ENCODE results near the gene ITGAE.
A peak's percentile ranks its signal among the peaks of the same experiment; 100 is the strongest.
"Not testable (repeated sequence)": the region's sequence is repeated elsewhere in the genome, so short reads cannot be mapped to it uniquely, and the experiment has no call there.

ITGAE gene

DNA sequence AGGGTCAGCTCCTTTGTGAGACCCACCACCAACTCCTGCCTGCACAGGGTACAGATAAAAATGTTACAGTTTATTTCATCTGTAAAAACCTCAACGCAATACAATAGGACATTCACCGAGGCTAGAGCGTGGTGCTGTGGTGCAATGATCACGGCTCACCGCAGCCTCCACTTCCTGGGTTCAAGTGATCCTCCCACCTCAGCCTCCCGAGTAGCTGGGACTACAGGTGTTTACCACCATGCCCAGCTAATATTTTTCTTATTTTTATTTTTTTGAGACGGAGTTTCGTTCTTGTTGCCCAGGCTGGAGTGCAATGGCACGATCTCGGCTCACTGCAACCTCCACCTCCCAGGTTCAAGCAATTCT lies 66.1 kb downstream of the ITGAE start:
- not testable (repeated sequence) for DNase-seq (ENCODE audit: low read depth in 3 of 3, low spot score in 1 of 3)

DNA sequence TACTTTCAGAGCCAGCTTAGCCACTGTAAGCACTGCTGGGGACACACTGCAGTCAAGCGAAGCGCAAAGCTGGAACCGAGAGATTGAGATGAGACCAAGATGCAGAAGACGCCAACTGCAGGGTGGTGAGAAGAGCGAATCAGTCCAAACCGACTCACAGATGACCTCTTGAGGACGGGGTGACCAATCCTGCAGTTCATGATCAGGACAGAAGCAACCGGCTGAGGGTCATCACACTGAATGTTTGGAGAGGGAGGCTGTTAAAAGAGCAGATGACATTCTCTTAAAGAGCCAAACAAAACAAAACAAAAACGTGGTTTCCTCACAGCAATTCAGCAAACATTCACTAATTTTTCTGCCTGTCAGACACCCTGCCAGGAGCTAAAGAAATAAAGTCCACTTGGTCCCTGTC lies 68.8 kb downstream of the ITGAE start:
- no peak for DNase-seq (ENCODE audit: low read depth in 3 of 3, low spot score in 1 of 3)

DNA sequence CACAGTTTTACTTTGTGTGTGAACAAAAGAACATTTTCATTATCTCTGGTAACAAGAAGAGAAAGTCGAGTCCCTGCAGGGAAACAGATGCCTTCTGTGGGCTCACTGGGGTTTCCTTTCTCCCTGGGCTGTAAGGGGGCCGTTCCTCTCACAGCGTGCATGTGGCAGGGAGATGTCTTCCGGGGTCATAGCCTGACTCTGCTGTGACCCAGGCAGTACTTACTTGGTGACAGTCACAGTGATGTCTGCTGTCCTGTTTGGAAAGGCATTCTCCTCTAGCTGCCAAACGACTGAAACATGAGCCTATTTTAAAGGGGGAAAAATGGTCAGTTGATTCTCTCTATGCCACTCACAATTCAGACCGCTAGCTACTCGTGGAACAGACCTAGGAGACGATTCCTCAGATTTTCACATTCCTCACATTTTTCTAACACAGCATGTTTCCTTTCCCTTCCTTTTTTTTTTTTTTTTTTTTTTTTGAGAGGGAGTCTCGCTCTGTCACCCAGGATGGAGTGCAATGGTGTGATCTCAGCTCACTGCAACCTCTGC lies 70.0 kb downstream of the ITGAE start:
- DNase-seq (ENCODE audit: low read depth in 3 of 3, low spot score in 1 of 3), result no peak

GRCh38 chr17:3729881-3730280 lies 71.1 kb downstream of the ITGAE start:
- no peak for DNase-seq (ENCODE audit: low read depth in 3 of 3, low spot score in 1 of 3)

- DNase-seq (ENCODE audit: low read depth in 3 of 3, low spot score in 1 of 3), result not testable (repeated sequence)
These were observed 72.9 kb downstream of the ITGAE start for GRCh38 chr17:3728099-3728498.

DNA sequence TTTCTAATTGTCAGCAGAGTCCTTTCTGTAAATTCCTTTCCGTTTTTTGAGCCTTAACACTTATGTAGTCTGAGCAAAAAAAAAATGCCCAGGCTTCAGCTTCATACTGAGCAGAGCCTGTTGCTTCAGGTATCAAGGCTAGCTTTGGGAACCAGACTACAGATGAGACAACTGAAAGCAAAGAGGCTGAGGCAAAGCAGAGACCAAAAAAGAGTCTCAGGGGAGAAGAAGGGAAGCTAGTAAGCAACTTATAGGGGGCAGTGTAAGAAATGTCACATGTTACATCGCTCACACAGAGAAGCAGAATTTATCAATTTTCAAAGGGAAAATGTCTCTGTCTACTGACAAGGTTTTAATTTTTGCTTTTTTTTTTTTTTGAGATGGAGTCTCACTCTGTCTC lies 73.9 kb downstream of the ITGAE start:
- no peak for DNase-seq (ENCODE audit: low read depth in 3 of 3, low spot score in 1 of 3)

DNA sequence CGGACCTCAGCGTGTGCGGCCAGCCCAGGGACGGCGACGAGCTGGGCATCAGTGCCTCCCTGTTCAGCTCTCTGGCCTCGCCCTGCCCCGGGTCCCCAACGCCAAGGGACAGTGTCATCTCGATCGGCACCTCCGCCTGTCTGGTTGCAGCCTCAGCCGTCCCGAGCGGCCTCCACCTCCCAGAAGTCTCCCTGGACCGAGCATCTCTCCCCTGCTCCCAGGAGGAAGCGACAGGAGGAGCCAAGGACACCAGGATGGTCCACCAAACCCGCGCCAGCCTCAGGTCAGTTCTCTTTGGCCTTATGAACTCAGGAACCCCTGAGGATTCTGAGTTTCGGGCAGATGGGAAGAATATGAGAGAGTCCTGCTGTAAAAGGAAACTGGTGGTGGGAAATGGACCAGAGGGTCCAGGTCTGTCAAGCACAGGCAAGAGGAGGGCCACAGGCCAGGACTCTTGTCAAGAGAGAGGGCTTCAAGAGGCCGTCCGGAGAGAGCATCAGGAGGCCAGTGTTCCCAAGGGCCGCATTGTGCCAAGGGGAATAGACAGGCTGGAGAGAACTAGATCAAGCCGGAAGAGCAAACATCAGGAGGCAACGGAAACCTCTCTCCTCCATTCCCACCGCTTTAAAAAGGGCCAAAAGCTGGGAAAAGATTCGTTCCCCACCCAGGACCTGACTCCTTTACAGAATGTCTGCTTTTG lies 76.5 kb downstream of the ITGAE start:
- no peak for DNase-seq (ENCODE audit: low read depth in 3 of 3, low spot score in 1 of 3)

GRCh38 chr17:3723556-3724377 lies 77.2 kb downstream of the ITGAE start, which contains the start of gene HASPIN:
Gene HASPIN, plus strand, starts transcription at chr17:3723903. Its CDS starts 33 bp downstream, at chr17:3723936.
- DNase-seq (ENCODE audit: low read depth in 3 of 3, low spot score in 1 of 3), result peak; percentile 86 to 90 (median 87)

GRCh38 chr17:3723188-3723555 lies 77.8 kb downstream of the ITGAE start:
- DNase-seq (ENCODE audit: low read depth in 3 of 3, low spot score in 1 of 3), result no peak

- DNase-seq (ENCODE audit: low read depth in 3 of 3, low spot score in 1 of 3), result no peak
These were observed 78.3 kb downstream of the ITGAE start for GRCh38 chr17:3722716-3723115.

- no peak for DNase-seq (ENCODE audit: low read depth in 3 of 3, low spot score in 1 of 3)
These were observed 81.7 kb downstream of the ITGAE start for GRCh38 chr17:3719265-3719664.

GRCh38 chr17:3718201-3718600 lies 82.8 kb downstream of the ITGAE start:
- DNase-seq (ENCODE audit: low read depth in 3 of 3, low spot score in 1 of 3), result no peak

- DNase-seq (ENCODE audit: low read depth in 3 of 3, low spot score in 1 of 3), result no peak
These were observed 85.7 kb downstream of the ITGAE start for GRCh38 chr17:3715296-3715695.

DNA sequence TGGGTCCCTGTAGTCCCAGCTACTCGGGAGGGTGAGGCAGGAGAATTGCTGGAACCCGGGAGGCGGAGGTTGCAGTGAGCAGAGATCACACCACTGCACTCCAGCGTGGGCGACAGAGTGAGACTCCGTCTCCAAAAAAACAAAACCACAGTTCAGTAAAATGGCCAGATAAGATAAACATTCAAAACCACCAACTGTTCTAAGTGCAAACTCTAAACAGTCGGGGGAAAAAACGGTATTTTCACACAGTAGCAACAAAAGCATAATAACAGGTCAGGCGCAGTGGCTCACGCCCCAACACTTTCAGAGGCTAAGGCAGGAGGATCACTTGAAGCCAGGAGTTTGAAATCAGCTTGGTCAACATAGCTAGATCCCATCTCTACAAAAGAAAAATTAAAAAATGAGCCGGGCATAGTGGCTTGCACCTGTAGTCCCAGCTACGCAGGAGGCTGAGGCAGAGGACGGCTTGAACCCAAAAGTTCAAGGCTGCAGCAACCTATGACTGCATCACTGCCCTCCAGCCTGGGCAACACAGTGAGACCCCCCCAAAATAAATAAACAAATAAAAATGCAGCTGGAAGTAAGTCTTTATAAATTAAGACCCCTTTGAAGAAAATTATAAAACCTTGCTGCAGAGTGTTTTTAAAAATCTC lies 88.1 kb downstream of the ITGAE start:
- DNase-seq (ENCODE audit: low read depth in 3 of 3, low spot score in 1 of 3), result no peak

DNA sequence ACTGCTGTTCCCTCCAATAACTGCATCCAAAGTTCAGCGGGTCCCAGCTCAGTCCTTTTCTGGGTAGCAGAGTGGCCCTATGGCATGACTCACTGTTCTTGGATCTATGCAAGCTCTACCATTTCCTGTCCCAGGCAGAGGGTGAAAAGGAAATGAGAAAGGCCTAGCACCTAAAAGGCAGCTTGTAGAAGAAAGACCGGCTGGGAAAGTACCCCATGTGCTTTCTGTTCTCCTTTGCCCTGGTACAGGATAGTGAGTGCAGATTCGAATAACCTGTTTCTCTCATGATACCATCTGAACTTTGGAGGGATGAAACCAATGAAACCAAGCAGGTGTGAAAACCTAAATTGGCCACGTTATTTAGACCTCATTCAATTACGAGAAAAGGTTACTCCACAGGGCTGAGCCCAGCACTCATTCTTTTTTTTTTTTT lies 90.0 kb downstream of the ITGAE start:
- DNase-seq (ENCODE audit: low read depth in 3 of 3, low spot score in 1 of 3), result peak; percentile 14 to 55 (median 46)

GRCh38 chr17:3708366-3708765 lies 92.6 kb downstream of the ITGAE start:
- DNase-seq (ENCODE audit: low read depth in 3 of 3, low spot score in 1 of 3), result no peak

DNA sequence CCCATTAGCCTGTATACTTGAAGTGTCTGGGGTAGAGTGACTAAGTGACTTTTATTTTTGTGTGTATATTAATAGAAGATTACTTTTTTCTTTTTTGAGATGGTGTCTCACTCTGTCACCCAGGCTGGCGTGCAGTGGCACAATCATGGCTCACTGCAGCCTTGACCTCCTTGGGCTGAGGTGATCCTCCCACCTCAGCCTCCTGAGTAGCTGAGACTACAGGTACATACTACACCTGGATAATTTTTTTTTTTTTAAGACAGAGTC lies 95.3 kb downstream of the ITGAE start:
- DNase-seq (ENCODE audit: low read depth in 3 of 3, low spot score in 1 of 3), result not testable (repeated sequence)

- DNase-seq (ENCODE audit: low read depth in 3 of 3, low spot score in 1 of 3), result no peak
These were observed 95.9 kb downstream of the ITGAE start for GRCh38 chr17:3704931-3705717.

- not testable (repeated sequence) for DNase-seq (ENCODE audit: low read depth in 3 of 3, low spot score in 1 of 3)
These were observed 98.9 kb downstream of the ITGAE start for GRCh38 chr17:3702041-3702539.

- DNase-seq (ENCODE audit: low read depth in 3 of 3, low spot score in 1 of 3), result no peak
These were observed 101.0 kb downstream of the ITGAE start for GRCh38 chr17:3699951-3700350.

- DNase-seq (ENCODE audit: low read depth in 3 of 3, low spot score in 1 of 3), result no peak
These were observed 102.8 kb downstream of the ITGAE start for GRCh38 chr17:3698139-3698538.

Measured in stimulated activated CD4-positive, alpha-beta T cell treated with anti-CD3 and anti-CD28 coated beads, TNF-alpha, amount 100 ng/mL, for 1 hour (primary cell).